ENCODE data around the gene VPS37C. TPM values are rescaled to one million over a fixed set of nuclear protein-coding genes. Genes with fewer than 3 reads are reported as not detected.
"Not testable (repeated sequence)": the region's sequence is repeated elsewhere in the genome, so short reads cannot be mapped to it uniquely, and the experiment has no call there.

VPS37C gene
- total RNA-seq (2021; fragmentation: NEBNext Ultra II Directional; extraction: Animal tissue kit (Norgen Biotek cat#: 25700)), result 10 to 100 TPM; 14.6 to 17.0 (median 16.0) TPM
- long read RNA-seq, partial matches to known transcripts, result 0 of 4 reads
- long read RNA-seq, other reads (novel, unspliced or antisense), result 4 of 4 reads

- Mint-ChIP-seq H3K27me3 (ENCODE audit: insufficient read depth) (peaks cover 12% of the 10 kb centered on the region), H3K4me3 (peak within 1 kb of the TSS; percentile 96), H3K9me3 (no peaks in the 10 kb centered on the region), H3K4me1 (ENCODE audit: low read depth) (peaks cover 44% of the 10 kb centered on the region), H3K27ac (peak within 1 kb of the TSS; percentile 88), H3K36me3 (ENCODE audit: low read depth) (peaks cover 6% of the 10 kb centered on the region)
- peak; percentile 77 for DNase-seq
- TF ChIP-seq, protein P1, sequence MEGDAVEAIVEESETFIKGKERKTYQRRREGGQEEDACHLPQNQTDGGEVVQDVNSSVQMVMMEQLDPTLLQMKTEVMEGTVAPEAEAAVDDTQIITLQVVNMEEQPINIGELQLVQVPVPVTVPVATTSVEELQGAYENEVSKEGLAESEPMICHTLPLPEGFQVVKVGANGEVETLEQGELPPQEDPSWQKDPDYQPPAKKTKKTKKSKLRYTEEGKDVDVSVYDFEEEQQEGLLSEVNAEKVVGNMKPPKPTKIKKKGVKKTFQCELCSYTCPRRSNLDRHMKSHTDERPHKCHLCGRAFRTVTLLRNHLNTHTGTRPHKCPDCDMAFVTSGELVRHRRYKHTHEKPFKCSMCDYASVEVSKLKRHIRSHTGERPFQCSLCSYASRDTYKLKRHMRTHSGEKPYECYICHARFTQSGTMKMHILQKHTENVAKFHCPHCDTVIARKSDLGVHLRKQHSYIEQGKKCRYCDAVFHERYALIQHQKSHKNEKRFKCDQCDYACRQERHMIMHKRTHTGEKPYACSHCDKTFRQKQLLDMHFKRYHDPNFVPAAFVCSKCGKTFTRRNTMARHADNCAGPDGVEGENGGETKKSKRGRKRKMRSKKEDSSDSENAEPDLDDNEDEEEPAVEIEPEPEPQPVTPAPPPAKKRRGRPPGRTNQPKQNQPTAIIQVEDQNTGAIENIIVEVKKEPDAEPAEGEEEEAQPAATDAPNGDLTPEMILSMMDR (IDR thresholded peaks at IDR 0.05), result peak; percentile 75
Observed at GRCh38 chr11:61161190-61162091, at the start of gene VPS37C. Gene VPS37C (minus strand): TSS chr11:61161426. CDS start chr11:61138829, 22,597 bp downstream.

DNA sequence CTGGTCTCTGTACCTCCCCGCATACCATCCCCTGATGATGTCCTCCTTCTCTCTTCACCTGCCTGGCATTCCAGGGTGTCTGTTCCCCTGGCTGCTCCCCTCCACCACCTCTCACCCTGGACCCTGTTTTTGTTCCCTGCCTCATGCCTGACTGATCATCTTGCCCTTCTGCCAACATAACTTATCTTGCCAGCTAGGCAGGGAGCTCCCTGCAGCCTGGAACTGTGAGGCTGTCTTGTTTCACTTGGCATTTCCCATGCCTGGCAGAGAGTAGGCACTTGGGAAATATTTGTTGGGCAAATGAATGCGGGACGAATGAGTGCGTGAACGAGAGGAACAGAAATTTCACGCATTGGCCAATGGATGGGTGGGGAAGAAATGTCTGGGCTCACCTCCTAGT is 49.4 kb upstream of the VPS37C start:
- H3K4me1 Mint-ChIP-seq (ENCODE audit: low read depth); DNase-seq; H3K36me3 Mint-ChIP-seq (ENCODE audit: low read depth); H3K27ac Mint-ChIP-seq; H3K4me3 Mint-ChIP-seq; H3K27me3 Mint-ChIP-seq (ENCODE audit: insufficient read depth); H3K9me3 Mint-ChIP-seq: not testable (repeated sequence)

DNA sequence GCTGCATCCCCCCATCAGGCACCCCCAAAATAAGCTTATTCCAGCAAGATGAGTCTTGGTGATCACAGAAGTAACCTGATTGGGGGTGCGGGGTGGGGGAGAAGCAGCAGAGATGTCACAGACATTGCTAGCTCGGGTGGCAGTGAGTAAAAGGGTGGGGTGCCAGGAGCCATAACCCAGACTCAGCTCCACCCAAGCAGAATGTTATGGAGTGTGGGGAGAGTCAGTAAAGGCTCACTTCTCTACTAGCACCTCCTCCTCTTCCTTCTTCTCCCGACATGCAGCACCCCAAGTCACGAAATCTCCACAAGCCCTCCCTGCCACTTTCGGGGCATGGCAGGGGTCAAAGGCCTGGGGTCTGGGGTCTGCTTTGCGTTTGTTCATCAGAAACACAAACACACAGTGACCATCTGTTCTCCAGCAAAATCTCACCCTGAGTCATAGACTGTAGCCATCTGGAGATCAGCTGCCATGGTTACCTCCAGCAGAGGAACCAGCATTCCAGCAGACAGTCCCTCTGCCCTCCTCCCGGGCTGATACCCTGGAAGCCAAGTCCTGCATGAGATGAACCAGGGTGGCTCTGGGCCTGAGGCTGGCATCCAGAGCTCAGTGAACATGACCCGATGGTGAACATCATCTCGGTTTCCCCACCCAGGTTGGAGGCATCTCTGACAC is 46.5 kb upstream of the VPS37C start:
- H3K9me3 Mint-ChIP-seq; DNase-seq; H3K4me3 Mint-ChIP-seq; H3K4me1 Mint-ChIP-seq (ENCODE audit: low read depth); H3K27ac Mint-ChIP-seq; H3K36me3 Mint-ChIP-seq (ENCODE audit: low read depth): not testable (repeated sequence)
- H3K27me3 Mint-ChIP-seq (ENCODE audit: insufficient read depth), result peaks cover 19% of the 10 kb centered on the region

- H3K27me3 Mint-ChIP-seq (ENCODE audit: insufficient read depth), result peaks cover 35% of the 10 kb centered on the region
- not testable (repeated sequence) for H3K36me3 Mint-ChIP-seq (ENCODE audit: low read depth); H3K27ac Mint-ChIP-seq; H3K4me3 Mint-ChIP-seq; DNase-seq; H3K4me1 Mint-ChIP-seq (ENCODE audit: low read depth); H3K9me3 Mint-ChIP-seq
Observed at GRCh38 chr11:61204502-61205059, 43.4 kb upstream of the VPS37C start.

DNA sequence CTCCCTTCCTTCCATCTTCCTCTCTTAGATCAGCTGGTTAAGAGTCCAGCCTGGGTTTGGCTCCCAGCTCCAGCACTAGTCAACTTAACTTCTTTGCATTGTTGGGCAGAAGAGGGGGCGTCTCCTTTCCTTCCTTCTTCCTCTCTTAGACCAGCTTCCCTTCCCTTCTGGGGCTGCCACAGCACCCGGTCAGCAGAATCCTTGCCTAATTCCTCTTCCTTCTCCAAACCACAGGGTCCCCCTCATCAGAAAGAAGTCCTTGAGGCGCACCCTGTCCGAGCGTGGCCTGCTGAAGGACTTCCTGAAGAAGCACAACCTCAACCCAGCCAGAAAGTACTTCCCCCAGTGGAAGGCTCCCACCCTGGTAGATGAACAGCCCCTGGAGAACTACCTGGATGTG is 42.6 kb upstream of the VPS37C start:
- not testable (repeated sequence) for H3K4me1 Mint-ChIP-seq (ENCODE audit: low read depth); DNase-seq; H3K4me3 Mint-ChIP-seq; H3K36me3 Mint-ChIP-seq (ENCODE audit: low read depth); H3K27ac Mint-ChIP-seq
- Mint-ChIP-seq H3K27me3 (ENCODE audit: insufficient read depth) (peaks cover 42% of the 10 kb centered on the region), H3K9me3 (peaks cover 12% of the 10 kb centered on the region)

DNA sequence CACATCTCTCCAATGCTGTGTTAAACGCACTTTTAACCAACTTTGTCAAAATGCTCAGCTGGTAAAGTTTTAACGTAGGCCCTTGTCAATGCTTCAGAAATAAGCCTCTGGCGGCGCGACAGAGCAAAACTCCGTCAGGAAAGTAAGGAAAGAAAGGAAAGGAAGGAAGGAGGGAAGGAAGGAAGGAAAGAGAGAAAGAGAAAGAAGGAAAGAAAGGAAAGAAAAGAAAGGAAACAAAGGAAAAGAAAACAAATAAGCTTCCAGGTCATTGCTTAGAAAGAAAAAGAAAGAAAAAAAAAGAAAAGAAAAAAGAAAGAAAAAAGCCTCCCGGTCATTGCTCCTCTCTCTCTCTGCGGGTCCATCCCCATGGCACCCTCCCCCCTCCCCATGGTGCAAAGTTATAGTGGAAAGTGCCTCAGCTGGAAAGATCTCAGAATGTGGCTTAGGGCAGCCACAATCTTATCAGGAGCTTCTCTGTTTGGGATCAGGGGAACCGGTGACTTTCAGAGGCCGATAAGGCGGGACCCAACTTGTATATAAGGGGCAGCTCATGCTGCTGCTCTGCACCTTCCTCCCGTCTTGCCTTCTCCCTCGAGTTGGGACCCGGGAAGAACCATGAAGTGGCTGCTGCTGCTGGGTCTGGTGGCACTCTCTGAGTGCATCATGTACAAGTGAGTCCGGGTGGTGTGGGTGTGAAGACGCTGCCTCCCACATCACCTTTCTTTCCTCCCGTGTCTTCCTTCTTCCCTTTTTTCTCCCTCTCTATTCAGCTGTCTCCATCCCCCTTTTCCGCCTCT is 41.9 kb upstream of the VPS37C start, which contains the start of gene PGA3:
PGA3 (plus strand) TSS at position 566 of the 797 bp plus-strand sequence; CDS start at position 616, 50 bp downstream.
- H3K4me3 Mint-ChIP-seq; H3K36me3 Mint-ChIP-seq (ENCODE audit: low read depth); H3K4me1 Mint-ChIP-seq (ENCODE audit: low read depth); H3K27ac Mint-ChIP-seq; DNase-seq: not testable (repeated sequence)
- H3K9me3 Mint-ChIP-seq, result peaks cover 14% of the 10 kb centered on the region
- peaks cover 50% of the 10 kb centered on the region for H3K27me3 Mint-ChIP-seq (ENCODE audit: insufficient read depth)

- TF ChIP-seq, protein P1 (IDR thresholded peaks at IDR 0.05), result no peak
- H3K27me3 Mint-ChIP-seq (ENCODE audit: insufficient read depth), result peaks cover 60% of the 10 kb centered on the region
Observed at GRCh38 chr11:61201476-61201875, 40.2 kb upstream of the VPS37C start.

More at GRCh38 chr11:61201476-61201875, 40.2 kb upstream of the VPS37C start:
- no peaks in the 10 kb centered on the region for H3K4me1 Mint-ChIP-seq (ENCODE audit: low read depth)
- no peak overlapping the region for H3K4me3 Mint-ChIP-seq
- DNase-seq, result no peak
- peaks cover 5% of the 10 kb centered on the region; the same call in 1 of the 2 replicates for H3K36me3 Mint-ChIP-seq (ENCODE audit: low read depth)
- H3K9me3 Mint-ChIP-seq, result peaks cover 14% of the 10 kb centered on the region
- H3K27ac Mint-ChIP-seq, result no peak overlapping the region

Measured in HFFc6 (cell line).